ENCODE results near the gene PAM. TPM values are rescaled to one million over a fixed set of nuclear protein-coding genes. Genes with fewer than 3 reads are reported as not detected.

Gene PAM
- total RNA-seq, 2 donors from 2014 or later, result 76.8 to 171 TPM

GRCh38 chr5:102815084-102815483 is 60.0 kb downstream of the PAM start:
- 60% methylated on average over 4 of the region's 4 CpGs for WGBS
- no peak overlapping the region for H3K4me3 ChIP-seq
- no peak for TF ChIP-seq POLR2A (IDR thresholded peaks at IDR 0.05)
- TF ChIP-seq CTCF (IDR thresholded peaks at IDR 0.05), result no peak
- TF ChIP-seq POLR2AphosphoS5 (IDR thresholded peaks at IDR 0.05), result no peak
- intact Hi-C loops (cut with DNase I), result no loop called here
- H3K9me3 ChIP-seq, result no peaks in the 10 kb centered on the region
- H3K4me1 ChIP-seq (replicated peaks), result no peaks in the 10 kb centered on the region
- no peak for DNase-seq (ENCODE audit: low spot score)
- no peaks in the 10 kb centered on the region for H3K27me3 ChIP-seq (replicated peaks; ENCODE audit: insufficient read depth)
- H3K36me3 ChIP-seq, result no peaks in the 10 kb centered on the region
- no peak overlapping the region for H3K27ac ChIP-seq

GRCh38 chr5:102815540-102816332 is 60.6 kb downstream of the PAM start:
- WGBS, result 64% methylated on average over 3 of the region's 3 CpGs
- Histone ChIP-seq H3K4me3 (no peak overlapping the region), H3K27me3 (replicated peaks; ENCODE audit: insufficient read depth) (no peaks in the 10 kb centered on the region), H3K9me3 (no peaks in the 10 kb centered on the region), H3K4me1 (replicated peaks) (no peaks in the 10 kb centered on the region), H3K36me3 (no peaks in the 10 kb centered on the region), H3K27ac (no peak overlapping the region)
- TF ChIP-seq POLR2AphosphoS5 (IDR thresholded peaks at IDR 0.05), result no peak
- no peak for TF ChIP-seq CTCF (IDR thresholded peaks at IDR 0.05)
- TF ChIP-seq POLR2A (IDR thresholded peaks at IDR 0.05), result no peak
- intact Hi-C loops (cut with DNase I), result no loop called here
- no peak for DNase-seq (ENCODE audit: low spot score)

- intact Hi-C loops (cut with DNase I), result no loop called here
- Histone ChIP-seq H3K27ac (no peak overlapping the region), H3K4me3 (no peak overlapping the region), H3K4me1 (replicated peaks) (no peaks in the 10 kb centered on the region), H3K36me3 (no peaks in the 10 kb centered on the region), H3K27me3 (replicated peaks; ENCODE audit: insufficient read depth) (no peaks in the 10 kb centered on the region), H3K9me3 (no peaks in the 10 kb centered on the region)
- TF ChIP-seq POLR2AphosphoS5 (IDR thresholded peaks at IDR 0.05) (no peak), CTCF (IDR thresholded peaks at IDR 0.05) (no peak), POLR2A (IDR thresholded peaks at IDR 0.05) (no peak)
- 72% methylated on average over 1 of the region's 1 CpG for WGBS
- DNase-seq (ENCODE audit: low spot score), result no peak
These were observed 63.2 kb downstream of the PAM start for GRCh38 chr5:102818345-102818744.

DNA sequence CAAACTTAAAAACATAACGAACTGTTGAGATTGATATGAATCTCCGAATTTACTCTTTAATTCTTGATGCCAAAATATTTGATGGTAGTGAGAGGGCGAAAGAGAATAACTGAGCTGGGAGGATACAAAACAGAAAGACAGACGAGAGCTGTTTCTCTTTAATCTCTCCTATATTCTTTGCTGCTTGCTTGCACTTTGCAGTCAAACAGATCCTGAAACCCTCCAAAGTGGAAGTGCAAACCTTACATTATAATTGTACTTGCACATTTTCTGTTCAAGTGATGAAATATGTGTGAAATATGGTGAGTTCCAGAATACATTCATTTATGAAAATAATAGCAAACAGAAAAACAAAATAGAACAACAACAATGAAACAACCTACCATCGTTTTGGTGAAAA is 63.8 kb downstream of the PAM start:
- Histone ChIP-seq H3K36me3 (no peaks in the 10 kb centered on the region), H3K27ac (no peak overlapping the region), H3K9me3 (no peaks in the 10 kb centered on the region), H3K4me3 (no peak overlapping the region), H3K27me3 (replicated peaks; ENCODE audit: insufficient read depth) (no peaks in the 10 kb centered on the region), H3K4me1 (replicated peaks) (no peaks in the 10 kb centered on the region)
- TF ChIP-seq POLR2AphosphoS5 (IDR thresholded peaks at IDR 0.05) (no peak), CTCF (IDR thresholded peaks at IDR 0.05) (no peak), POLR2A (IDR thresholded peaks at IDR 0.05) (no peak)
- intact Hi-C loops (cut with DNase I), result no loop called here
- DNase-seq (ENCODE audit: low spot score), result no peak
- 75% methylated on average over 5 of the region's 5 CpGs for WGBS

DNA sequence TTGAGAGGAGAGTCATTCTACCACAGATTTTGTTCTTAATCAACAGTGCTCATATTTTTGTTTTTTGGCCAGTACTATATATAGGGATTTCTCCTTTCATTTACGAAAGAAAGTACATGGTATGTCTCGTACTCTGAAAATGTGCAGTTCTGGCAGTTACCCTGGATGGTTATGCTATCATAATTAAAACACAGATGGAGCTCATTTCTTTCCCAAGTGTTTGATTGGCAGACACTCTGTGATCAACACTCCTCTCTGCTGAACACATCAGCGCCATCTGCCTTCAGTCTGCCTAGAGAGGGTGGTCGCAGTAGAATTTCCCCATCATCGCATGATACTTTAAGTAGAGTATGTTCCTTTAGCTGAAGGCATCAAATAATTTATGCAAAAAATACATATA is 64.5 kb downstream of the PAM start:
- no peaks in the 10 kb centered on the region for H3K4me1 ChIP-seq (replicated peaks)
- no peaks in the 10 kb centered on the region for H3K9me3 ChIP-seq
- H3K4me3 ChIP-seq, result no peak overlapping the region
- no peak for DNase-seq (ENCODE audit: low spot score)
- 79% methylated on average over 5 of the region's 5 CpGs for WGBS
- no peaks in the 10 kb centered on the region for H3K36me3 ChIP-seq
- intact Hi-C loops (cut with DNase I), result no loop called here
- TF ChIP-seq POLR2AphosphoS5 (IDR thresholded peaks at IDR 0.05) (no peak), POLR2A (IDR thresholded peaks at IDR 0.05) (no peak), CTCF (IDR thresholded peaks at IDR 0.05) (no peak)
- H3K27ac ChIP-seq, result no peak overlapping the region
- no peaks in the 10 kb centered on the region for H3K27me3 ChIP-seq (replicated peaks; ENCODE audit: insufficient read depth)

Data from prostate gland (tissue), 2 donors.